T-helper 1 cell treated with Interleukin-12 subunit alpha and Interleukin-12 subunit beta and Interleukin-4 antibody, amounts not matched to agents 30 ng/mL and 1 ng/mL, for 36 hours (primary cell): Measurements from ENCODE around the gene DNAAF5. TPM values are rescaled to one million over a fixed set of nuclear protein-coding genes. Genes with fewer than 3 reads are reported as not detected.

Experiments
- intact Hi-C: fragments of 100-400 bp; cut with micrococcal nuclease; formaldehyde crosslinking; loops from one replicate; pipeline ENCODE4 v1.15.1; 2024
- total RNA-seq: library from RNA; stranded (reverse); gene quantifications from 2 replicates; pipeline ENCODE4 v1.2.3, GENCODE V29; 2022

Gene DNAAF5
- total RNA-seq, 1 donor from 2014 or later: 22.5 TPM

DNA sequence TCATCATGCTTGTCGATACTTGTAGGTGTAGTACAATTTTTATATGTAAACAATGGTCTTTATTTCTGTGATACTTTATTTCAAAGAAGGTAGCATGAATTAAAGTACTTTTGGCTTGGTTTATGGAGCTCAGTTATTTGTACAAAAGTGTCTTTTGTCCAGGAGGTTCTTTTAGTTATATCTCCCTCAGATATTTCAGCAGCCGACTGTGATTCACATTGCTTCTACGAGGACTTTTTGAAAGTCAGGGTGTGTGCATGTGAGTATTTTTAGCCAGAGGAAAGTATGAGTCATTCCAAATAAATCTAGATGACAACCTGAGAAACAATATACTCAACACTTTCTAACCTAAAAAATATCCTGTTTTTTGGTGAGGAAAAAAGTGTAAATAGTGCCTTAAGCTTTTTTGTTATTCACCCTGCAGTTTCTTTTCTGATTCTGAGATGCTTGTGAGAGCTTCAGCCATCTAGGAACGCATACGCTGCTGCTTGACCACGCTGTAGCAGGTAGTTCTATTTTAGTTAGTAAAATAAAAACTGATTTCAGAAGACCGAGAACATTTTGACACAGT lies 105.2 kb downstream of the DNAAF5 start:
- intact Hi-C loops: loop anchor here (1.0 to 5.0 kb wide), 6 partner anchors 14 to 144 kb away; partner anchors contain the start of genes COX19, DNAAF5 and PRKAR1B

- intact Hi-C loops: loop anchor here (1.0 to 5.0 kb wide), 3 partner anchors 45 to 143 kb away; partner anchors contain the start of genes COX19, DNAAF5 and PRKAR1B
Observed at GRCh38 chr7:832167-832967, 105.9 kb downstream of the DNAAF5 start, which contains the start of gene SUN1. Gene SUN1, plus strand, starts transcription at chr7:832476. Its CDS starts 49 bp downstream, at chr7:832525.

DNA sequence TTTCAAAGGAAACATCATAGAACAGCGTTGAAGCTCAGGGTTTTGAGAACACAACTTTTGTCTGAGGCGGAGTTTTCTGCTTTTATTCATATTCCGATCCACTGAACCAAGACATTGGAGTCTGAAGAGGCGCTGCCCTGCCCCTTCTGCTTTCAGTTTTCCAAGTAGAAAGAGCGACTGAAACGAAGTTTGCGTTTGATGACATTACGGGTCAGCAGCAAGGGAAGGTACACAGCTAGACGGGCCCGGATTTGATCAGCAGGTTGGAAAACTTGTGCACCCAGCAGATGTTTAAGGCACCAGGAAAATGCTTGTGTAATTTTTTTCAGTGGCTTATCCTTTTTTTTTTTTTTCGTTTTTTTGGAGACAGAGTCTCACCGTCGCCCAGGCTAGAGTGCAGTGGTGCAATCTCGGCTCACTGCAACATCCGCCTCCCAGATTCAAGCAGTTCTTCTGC lies 106.5 kb downstream of the DNAAF5 start:
- intact Hi-C loops: loop anchor here (1.0 to 5.0 kb wide), 3 partner anchors 46 to 142 kb away; partner anchors contain the start of genes COX19, DNAAF5 and PRKAR1B

GRCh38 chr7:833601-834258 lies 107.2 kb downstream of the DNAAF5 start:
- intact Hi-C loops: loop anchor here (5.0 kb wide), 2 partner anchors 46 to 106 kb away; partner anchors contain the start of genes DNAAF5 and PRKAR1B

DNA sequence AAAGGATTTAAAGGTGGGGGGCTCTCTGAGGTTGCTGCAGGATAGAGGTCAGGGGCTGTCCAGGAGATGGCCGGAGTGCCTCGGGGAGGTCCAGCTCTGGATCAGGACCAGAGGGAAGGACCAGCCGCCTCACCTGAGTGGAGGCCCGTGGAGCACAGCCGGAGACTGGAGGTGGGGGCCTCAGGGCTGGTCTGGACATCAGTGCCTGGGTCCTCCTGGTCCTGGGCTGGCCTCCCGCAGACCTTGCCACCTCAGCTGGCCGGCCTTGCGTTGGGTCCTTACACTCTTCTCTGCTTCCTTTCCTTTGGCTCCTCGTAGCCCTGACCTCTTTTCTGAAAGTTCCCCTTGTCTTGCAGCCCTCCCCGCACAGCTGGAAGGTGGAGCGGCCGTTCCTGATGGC lies 107.8 kb downstream of the DNAAF5 start:
- intact Hi-C loops: loop anchor here (5.0 kb wide), 2 partner anchors 47 to 107 kb away; partner anchors contain the start of genes DNAAF5 and PRKAR1B

- intact Hi-C loops: no loop called here
Observed at GRCh38 chr7:835021-835420, 108.5 kb downstream of the DNAAF5 start.

DNA sequence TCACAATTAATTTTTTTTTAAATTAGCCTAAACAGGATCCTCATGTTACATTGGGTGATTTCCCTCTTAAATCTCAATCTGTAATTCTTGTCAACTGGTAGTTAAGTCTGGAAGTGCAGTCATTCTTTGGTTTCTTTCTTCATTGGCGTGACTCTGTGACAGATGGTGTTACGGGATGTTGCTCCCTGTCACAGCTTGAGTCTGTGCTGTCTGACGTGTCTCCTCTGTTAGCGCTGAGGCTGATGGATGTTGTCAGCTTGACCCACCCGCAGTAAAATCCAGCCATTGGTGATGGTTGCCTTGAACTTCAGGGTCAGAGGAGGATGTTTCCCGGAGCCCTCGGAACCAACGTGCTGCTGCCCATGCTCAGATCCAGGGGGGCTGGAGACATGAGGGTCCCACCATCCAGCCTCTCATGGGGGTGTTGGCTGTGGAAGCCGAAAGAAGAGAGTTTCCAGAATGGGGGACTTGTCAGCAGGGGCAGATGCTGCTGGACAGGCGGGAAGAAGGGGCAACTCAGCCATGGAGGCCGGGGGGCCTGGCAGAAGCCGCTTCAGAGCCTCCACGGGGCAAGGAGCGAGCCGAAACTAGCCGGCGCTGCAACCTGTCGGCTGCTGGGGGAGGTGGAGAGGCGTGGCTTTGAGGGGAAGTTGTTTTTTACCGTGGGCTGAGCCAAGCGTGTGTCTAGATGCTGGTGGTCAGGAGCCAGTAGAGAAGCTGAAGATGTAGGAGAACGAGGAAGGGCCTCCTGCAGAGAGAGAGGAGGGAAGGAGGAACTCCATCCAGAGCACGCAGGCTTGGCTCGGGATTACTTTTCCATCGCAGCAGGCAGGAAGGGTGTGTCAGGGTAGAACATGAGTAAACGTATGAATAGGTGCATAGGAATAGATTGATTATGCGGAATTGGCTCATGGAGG lies 109.2 kb downstream of the DNAAF5 start:
- intact Hi-C loops: no loop called here

Other genes starting within 250 kb of the DNAAF5 start
- gene PDGFA, start 206.9 kb upstream of the DNAAF5 start, total RNA-seq: 2.7 and 3.3 TPM in 2 replicates
- gene PRKAR1B, start 582 bp downstream of the DNAAF5 start, total RNA-seq: 22.2 and 25.2 TPM in 2 replicates
- gene SUN1, start 105.8 kb downstream of the DNAAF5 start, total RNA-seq: 47.5 and 48.2 TPM in 2 replicates
- gene GET4, start 149.9 kb downstream of the DNAAF5 start, total RNA-seq: 33.7 and 45.8 TPM in 2 replicates
- 20.6 and 20.9 TPM in 2 replicates for gene ADAP1, start 228.0 kb downstream of the DNAAF5 start, total RNA-seq
- 17.5 and 18.9 TPM in 2 replicates for gene COX19, start 248.8 kb downstream of the DNAAF5 start, total RNA-seq